HG02981 (cell line): ENCODE results near the gene NEUROD6.

Source experiments
- ATAC-seq: cut with Tn5 transposase; IDR thresholded peaks from one replicate; pipeline ENCODE4 v1.9.1; 2021; ENCODE audit warnings: mild to moderate bottlenecking, moderate library complexity; ENCODE audit not compliant: unreplicated experiment

The NEUROD6 gene

GRCh38 chr7:31335161-31335856 is 5.2 kb downstream of the NEUROD6 start:
- no peak for ATAC-seq

GRCh38 chr7:31333291-31333690 is 7.2 kb downstream of the NEUROD6 start:
- no peak for ATAC-seq

GRCh38 chr7:31327071-31327470 is 13.5 kb downstream of the NEUROD6 start:
- ATAC-seq, result no peak

GRCh38 chr7:31326416-31326815 is 14.1 kb downstream of the NEUROD6 start:
- ATAC-seq, result no peak

GRCh38 chr7:31323101-31323500 is 17.4 kb downstream of the NEUROD6 start:
- ATAC-seq, result no peak

GRCh38 chr7:31320675-31321074 is 19.9 kb downstream of the NEUROD6 start:
- ATAC-seq, result no peak

GRCh38 chr7:31318313-31318712 is 22.2 kb downstream of the NEUROD6 start:
- ATAC-seq, result no peak

GRCh38 chr7:31316876-31317275 is 23.6 kb downstream of the NEUROD6 start:
- ATAC-seq, result no peak

GRCh38 chr7:31315758-31316157 is 24.8 kb downstream of the NEUROD6 start:
- no peak for ATAC-seq

GRCh38 chr7:31314781-31315180 is 25.7 kb downstream of the NEUROD6 start:
- ATAC-seq, result no peak

- no peak for ATAC-seq
These were observed 27.6 kb downstream of the NEUROD6 start for GRCh38 chr7:31312889-31313288.

GRCh38 chr7:31311552-31311951 is 29.0 kb downstream of the NEUROD6 start:
- no peak for ATAC-seq

- ATAC-seq, result no peak
These were observed 30.1 kb downstream of the NEUROD6 start for GRCh38 chr7:31310321-31310935.

- ATAC-seq, result no peak
These were observed 31.1 kb downstream of the NEUROD6 start for GRCh38 chr7:31309407-31309806.

- no peak for ATAC-seq
These were observed 31.9 kb downstream of the NEUROD6 start for GRCh38 chr7:31308652-31309051.

- ATAC-seq, result no peak
These were observed 32.6 kb downstream of the NEUROD6 start for GRCh38 chr7:31307972-31308371.

GRCh38 chr7:31305260-31305659 is 35.3 kb downstream of the NEUROD6 start:
- no peak for ATAC-seq

GRCh38 chr7:31304446-31304845 is 36.1 kb downstream of the NEUROD6 start:
- ATAC-seq, result no peak

- ATAC-seq, result no peak
These were observed 38.2 kb downstream of the NEUROD6 start for GRCh38 chr7:31302356-31302755.

- no peak for ATAC-seq
These were observed 41.2 kb downstream of the NEUROD6 start for GRCh38 chr7:31299336-31299735.

- ATAC-seq, result no peak
These were observed 49.9 kb downstream of the NEUROD6 start for GRCh38 chr7:31290601-31291000.
